Panc1 (cell line): Measurements from ENCODE around the gene ENTHD1. TPM values are rescaled to one million over a fixed set of nuclear protein-coding genes. Genes with fewer than 3 reads are reported as not detected.

Experiments
- ATAC-seq: fragments of 200-7000 bp; cut with Tn5 transposase; 2 replicates; pipeline ENCODE4 v1.9.1; 2020; ENCODE audit warnings: mild to moderate bottlenecking, moderate library complexity
- BruUV-seq: library from RNA; stranded (reverse); fragments of 400-500 nt; replicated peaks from 2 replicates; lab custom pipeline; 2021; lab: Mats Ljungman, UMichigan
- CTCF ChIA-PET: fragments of 300-600 bp; sonication (Branson Sonifier 250); formaldehyde crosslinking; loops from one replicate; lab custom pipeline; 2022; ENCODE audit warnings: antibody characterized with exemption; lab: Charles Lee
- POLR2A ChIA-PET: fragments of 300-600 bp; sonication (Branson Sonifier 250); formaldehyde crosslinking; loops from one replicate; lab custom pipeline; 2022; ENCODE audit warnings: antibody characterized with exemption; lab: Charles Lee
- DNase-seq: peaks from one replicate; pipeline ENCODE4 v3.0.0-alpha.2; 2010; ENCODE audit warnings: low read depth, low spot score
- H3K27ac ChIP-seq: 2 replicates; pipeline ENCODE4 v1.5.1; 2011; ENCODE audit warnings: mild to moderate bottlenecking, low read length, inconsistent platforms
- H3K27me3 ChIP-seq: fragments of 200-500 bp; sonication (Bioruptor generic); 2 replicates; pipeline ENCODE4 v1.6.0; 2014; ENCODE audit warnings: low read length, inconsistent platforms; ENCODE audit not compliant: control insufficient read depth, insufficient read depth
- H3K36me3 ChIP-seq: fragments of 200-500 bp; sonication (Bioruptor generic); 2 replicates; pipeline ENCODE4 v1.5.1; 2014; ENCODE audit warnings: inconsistent platforms, mild to moderate bottlenecking, low read length, moderate library complexity; ENCODE audit not compliant: control insufficient read depth, insufficient read depth
- H3K4me1 ChIP-seq: 2 replicates; pipeline ENCODE4 v1.5.1; 2011; ENCODE audit warnings: inconsistent platforms, mild to moderate bottlenecking, low read length, moderate library complexity; ENCODE audit not compliant: control insufficient read depth, insufficient read depth
- H3K4me3 ChIP-seq, 2 experiments: 2 replicates each; pipeline ENCODE4 v1.5.1; 2011 to 2012; ENCODE audit warnings: low read depth in 2 of 2, low read length in 2 of 2, mild to moderate bottlenecking in 2 of 2, inconsistent platforms in 1 of 2, moderate library complexity in 1 of 2
- H3K9me3 ChIP-seq: fragments of 200-500 bp; sonication (Bioruptor generic); 2 replicates; pipeline ENCODE4 v1.5.1; 2014; ENCODE audit warnings: low read depth, mild to moderate bottlenecking, inconsistent platforms, low read length, moderate library complexity; ENCODE audit not compliant: control insufficient read depth, insufficient read depth
- POLR2AphosphoS5 ChIP-seq: IDR thresholded peaks from 2 replicates; pipeline ENCODE4 v1.6.1; 2012; ENCODE audit warnings: mild to moderate bottlenecking, low read depth, low read length, moderate library complexity
- SIN3A ChIP-seq: IDR thresholded peaks from 2 replicates; pipeline ENCODE4 v1.6.1; 2012; ENCODE audit warnings: low read depth, mild to moderate bottlenecking, low read length, moderate library complexity, borderline replicate concordance; ENCODE audit not compliant: insufficient read depth
- TCF7L2 ChIP-seq: IDR thresholded peaks from 2 replicates; pipeline ENCODE4 v1.6.1; 2011; ENCODE audit warnings: mild to moderate bottlenecking, low read depth, low read length, inconsistent platforms
- in situ Hi-C: cut with HindIII; loops from 2 replicates; pipeline ENCODE4 v1.10.0; 2016; ENCODE audit warnings: low sequenced_read_pairs, low pct_unique_long_range_greater_than_20kb
- intact Hi-C: fragments of 100-400 bp; cut with micrococcal nuclease; formaldehyde crosslinking; loops from one replicate; pipeline ENCODE4 v1.10.0; 2022; ENCODE audit not compliant: unreplicated experiment
- total RNA-seq: library from RNA; stranded (reverse); gene quantifications from one replicate; pipeline ENCODE4 v1.2.1, GENCODE V29; 2021; ENCODE audit not compliant: unreplicated experiment
- TF ChIP-seq, protein P1 (sequence below): fragments of 450-650 bp; IDR thresholded peaks from 2 replicates; pipeline ENCODE4 v1.5.1; 2017; ENCODE audit warnings: mild to moderate bottlenecking
- TF ChIP-seq, protein P2 (sequence below), 2 experiments: IDR thresholded peaks; 2 replicates each; pipeline ENCODE4 v1.6.1; 2011 to 2012; ENCODE audit warnings: low read depth in 2 of 2, control low read depth in 1 of 2, low read length in 1 of 2, mild to moderate bottlenecking in 1 of 2, moderate library complexity in 1 of 2; ENCODE audit not compliant: insufficient read depth in 1 of 2

ENTHD1 gene
- total RNA-seq, 1 experiment from 2014 or later = not detected

DNA sequence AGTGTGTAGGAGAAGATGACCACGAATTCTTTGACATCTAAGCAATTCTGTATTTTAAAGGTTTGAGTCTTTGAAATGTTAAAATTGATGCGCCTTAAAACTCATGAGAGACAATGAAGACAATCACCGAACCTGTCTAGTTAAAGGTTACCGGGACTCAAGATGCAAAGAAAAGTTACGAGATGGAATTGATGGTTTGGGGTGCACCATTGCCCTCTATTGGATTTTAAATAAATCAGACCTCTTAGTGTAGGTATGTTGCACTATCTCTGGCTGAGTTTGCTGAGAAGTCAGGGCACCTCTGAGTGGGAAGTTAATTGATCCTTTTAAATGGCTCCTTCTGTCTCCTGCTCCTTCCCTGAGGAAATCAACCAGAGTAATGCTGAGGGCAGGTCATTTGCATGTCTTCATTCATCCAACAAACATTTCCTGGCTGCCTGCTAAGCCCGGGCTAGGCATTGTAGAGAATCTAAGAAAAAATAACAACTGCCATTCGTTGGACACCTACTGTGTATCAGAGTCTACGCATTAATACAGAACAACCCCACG is 47.3 kb upstream of the ENTHD1 start:
- intact Hi-C loops = no loop called here
- peaks cover under 1% of the 10 kb centered on the region; the same call in 1 of the 2 replicates for H3K27me3 ChIP-seq

DNA sequence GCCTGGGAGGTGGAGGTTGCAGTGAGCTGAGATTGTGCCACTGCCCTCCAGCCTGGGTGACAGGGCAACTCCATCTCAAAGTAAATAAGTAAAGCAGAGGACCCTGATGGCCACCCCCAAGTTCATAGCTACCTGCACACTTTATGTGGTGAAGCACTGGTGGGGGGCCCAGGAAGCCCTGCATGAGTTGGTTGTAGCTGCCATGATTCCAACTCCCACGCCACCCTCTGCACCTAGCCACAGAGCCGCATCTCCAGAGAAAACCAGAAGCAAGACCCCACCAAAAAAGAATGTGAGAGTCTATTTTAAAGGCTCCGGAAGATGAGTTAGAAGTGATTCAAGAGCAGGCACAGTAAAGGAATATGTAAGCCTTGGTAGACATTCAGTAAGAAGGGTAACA is 46.3 kb upstream of the ENTHD1 start:
- H3K9me3 ChIP-seq = no peaks in the 10 kb centered on the region
- no peaks in the 10 kb centered on the region for H3K4me1 ChIP-seq
- H3K27ac ChIP-seq = no peak overlapping the region
- DNase-seq (no peak), ATAC-seq (no peak)
- TF ChIP-seq SIN3A = no peak
- TF ChIP-seq, protein P1, sequence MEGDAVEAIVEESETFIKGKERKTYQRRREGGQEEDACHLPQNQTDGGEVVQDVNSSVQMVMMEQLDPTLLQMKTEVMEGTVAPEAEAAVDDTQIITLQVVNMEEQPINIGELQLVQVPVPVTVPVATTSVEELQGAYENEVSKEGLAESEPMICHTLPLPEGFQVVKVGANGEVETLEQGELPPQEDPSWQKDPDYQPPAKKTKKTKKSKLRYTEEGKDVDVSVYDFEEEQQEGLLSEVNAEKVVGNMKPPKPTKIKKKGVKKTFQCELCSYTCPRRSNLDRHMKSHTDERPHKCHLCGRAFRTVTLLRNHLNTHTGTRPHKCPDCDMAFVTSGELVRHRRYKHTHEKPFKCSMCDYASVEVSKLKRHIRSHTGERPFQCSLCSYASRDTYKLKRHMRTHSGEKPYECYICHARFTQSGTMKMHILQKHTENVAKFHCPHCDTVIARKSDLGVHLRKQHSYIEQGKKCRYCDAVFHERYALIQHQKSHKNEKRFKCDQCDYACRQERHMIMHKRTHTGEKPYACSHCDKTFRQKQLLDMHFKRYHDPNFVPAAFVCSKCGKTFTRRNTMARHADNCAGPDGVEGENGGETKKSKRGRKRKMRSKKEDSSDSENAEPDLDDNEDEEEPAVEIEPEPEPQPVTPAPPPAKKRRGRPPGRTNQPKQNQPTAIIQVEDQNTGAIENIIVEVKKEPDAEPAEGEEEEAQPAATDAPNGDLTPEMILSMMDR = no peak
- no peak for TF ChIP-seq TCF7L2
- TF ChIP-seq, protein P2, sequence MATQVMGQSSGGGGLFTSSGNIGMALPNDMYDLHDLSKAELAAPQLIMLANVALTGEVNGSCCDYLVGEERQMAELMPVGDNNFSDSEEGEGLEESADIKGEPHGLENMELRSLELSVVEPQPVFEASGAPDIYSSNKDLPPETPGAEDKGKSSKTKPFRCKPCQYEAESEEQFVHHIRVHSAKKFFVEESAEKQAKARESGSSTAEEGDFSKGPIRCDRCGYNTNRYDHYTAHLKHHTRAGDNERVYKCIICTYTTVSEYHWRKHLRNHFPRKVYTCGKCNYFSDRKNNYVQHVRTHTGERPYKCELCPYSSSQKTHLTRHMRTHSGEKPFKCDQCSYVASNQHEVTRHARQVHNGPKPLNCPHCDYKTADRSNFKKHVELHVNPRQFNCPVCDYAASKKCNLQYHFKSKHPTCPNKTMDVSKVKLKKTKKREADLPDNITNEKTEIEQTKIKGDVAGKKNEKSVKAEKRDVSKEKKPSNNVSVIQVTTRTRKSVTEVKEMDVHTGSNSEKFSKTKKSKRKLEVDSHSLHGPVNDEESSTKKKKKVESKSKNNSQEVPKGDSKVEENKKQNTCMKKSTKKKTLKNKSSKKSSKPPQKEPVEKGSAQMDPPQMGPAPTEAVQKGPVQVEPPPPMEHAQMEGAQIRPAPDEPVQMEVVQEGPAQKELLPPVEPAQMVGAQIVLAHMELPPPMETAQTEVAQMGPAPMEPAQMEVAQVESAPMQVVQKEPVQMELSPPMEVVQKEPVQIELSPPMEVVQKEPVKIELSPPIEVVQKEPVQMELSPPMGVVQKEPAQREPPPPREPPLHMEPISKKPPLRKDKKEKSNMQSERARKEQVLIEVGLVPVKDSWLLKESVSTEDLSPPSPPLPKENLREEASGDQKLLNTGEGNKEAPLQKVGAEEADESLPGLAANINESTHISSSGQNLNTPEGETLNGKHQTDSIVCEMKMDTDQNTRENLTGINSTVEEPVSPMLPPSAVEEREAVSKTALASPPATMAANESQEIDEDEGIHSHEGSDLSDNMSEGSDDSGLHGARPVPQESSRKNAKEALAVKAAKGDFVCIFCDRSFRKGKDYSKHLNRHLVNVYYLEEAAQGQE (IDR thresholded peaks at IDR 0.05; ENCODE audit: insufficient read depth in 1 of 2, low read depth in 2 of 2, low read length in 1 of 2) = no peak
- no peak for TF ChIP-seq POLR2AphosphoS5
- no TSS peak for BruUV-seq
- no peaks in the 10 kb centered on the region for H3K36me3 ChIP-seq
- ChIA-PET POLR2A (no interaction called here), CTCF (no interaction called here)
- intact Hi-C loops = no loop called here
- peaks cover 4% of the 10 kb centered on the region for H3K27me3 ChIP-seq
- H3K4me3 ChIP-seq = no peak overlapping the region
- in situ Hi-C loops = no loop called here

More for the DNA sequence above, 47.3 kb upstream of the ENTHD1 start:
- ChIA-PET CTCF (no interaction called here), POLR2A (no interaction called here)
- Histone ChIP-seq H3K36me3 (no peaks in the 10 kb centered on the region), H3K4me3 (no peak overlapping the region), H3K9me3 (no peaks in the 10 kb centered on the region), H3K27ac (no peak overlapping the region), H3K4me1 (no peaks in the 10 kb centered on the region)
- BruUV-seq = no TSS peak
- TF ChIP-seq TCF7L2 = no peak
- TF ChIP-seq, protein P1 = no peak
- no peak for DNase-seq
- ATAC-seq = no peak
- in situ Hi-C loops = no loop called here
